G401.6 (cell line): ENCODE results near the gene DNASE2.
"Not testable (repeated sequence)": the region's sequence is repeated elsewhere in the genome, so short reads cannot be mapped to it uniquely, and the experiment has no call there.

Experiments used
- FAIRE-seq: peaks from 2 replicates; lab custom pipeline; 2012; peaks lifted over from hg19 to GRCh38; lab: Jason Lieb, UNC

DNASE2 gene

DNA sequence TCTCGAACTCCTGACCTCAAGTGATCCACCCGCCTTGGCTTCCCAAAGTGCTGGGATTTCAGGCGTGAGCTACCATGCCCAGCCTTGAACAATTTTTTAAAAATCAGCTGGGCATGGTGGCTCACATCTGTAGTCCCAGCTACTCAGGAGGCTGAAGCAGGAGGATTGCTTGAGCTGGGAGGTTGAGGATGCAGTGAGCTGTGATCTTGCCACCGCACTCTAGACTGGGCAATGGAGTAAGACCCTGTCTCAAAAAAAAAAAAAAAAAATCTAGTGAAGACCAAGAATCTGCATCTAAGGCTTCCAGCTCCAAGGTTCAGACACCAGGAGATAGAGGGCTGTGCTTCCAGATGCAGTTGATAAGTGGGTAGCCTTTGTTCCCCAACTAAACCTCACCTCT is 17.1 kb downstream of the DNASE2 start:
- FAIRE-seq: no peak

DNA sequence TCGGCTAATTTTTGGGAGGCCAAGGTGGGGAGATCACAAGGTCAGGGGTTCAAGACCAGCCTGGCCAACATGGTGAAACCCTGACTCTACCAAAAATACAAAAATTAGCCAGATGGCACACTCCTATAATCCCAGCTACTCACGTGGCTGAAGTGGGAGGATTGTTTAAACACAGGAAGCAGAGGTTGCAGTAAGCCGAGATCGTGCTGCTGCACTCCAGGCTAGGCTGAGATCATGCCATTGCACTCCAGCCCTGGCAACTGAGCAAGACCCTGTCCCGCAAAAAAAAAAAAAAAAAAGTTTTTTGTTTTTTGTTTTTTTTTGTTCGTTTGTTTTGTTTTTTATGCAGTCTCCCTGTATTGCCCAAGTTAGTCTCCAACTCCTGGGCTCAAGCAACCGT is 21.7 kb downstream of the DNASE2 start:
- no peak for FAIRE-seq

DNA sequence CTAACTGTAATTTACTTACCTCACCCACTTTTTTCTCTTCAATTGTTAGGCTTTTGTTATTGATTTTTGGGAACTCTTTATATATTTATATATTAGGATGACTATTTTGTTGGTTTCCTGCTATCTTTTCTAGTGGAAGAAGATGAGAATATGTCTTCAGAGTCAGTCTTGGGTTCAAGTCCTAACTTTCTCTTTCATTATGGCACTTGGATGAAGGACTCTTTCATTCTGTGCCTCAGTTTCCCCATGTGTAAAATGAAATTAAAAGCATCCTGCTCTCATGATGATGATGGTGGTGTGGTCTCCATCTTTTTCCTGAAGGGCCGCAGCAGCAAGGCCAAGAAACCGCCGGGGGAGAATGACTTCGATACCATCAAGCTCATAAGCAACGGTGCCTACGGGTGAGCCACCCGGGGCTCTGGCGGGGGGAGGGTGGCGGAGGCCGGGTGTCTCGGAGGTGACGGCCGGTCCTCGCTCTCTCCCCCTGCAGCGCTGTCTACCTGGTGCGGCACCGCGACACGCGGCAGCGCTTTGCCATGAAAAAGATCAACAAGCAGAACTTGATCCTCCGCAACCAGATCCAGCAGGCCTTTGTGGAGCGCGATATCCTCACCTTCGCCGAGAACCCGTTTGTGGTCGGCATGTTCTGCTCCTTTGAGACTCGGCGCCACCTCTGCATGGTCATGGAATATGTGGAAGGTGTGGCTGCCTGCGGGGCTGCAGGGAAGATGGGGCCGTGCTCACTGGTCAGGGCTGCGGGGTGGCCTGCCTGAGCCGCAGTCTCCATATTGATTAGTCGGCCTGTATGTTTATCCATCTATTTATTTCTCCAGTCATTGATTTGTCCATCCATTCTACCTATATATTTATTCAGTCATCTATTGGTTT is 23.0 kb downstream of the DNASE2 start:
- FAIRE-seq: no peak

DNA sequence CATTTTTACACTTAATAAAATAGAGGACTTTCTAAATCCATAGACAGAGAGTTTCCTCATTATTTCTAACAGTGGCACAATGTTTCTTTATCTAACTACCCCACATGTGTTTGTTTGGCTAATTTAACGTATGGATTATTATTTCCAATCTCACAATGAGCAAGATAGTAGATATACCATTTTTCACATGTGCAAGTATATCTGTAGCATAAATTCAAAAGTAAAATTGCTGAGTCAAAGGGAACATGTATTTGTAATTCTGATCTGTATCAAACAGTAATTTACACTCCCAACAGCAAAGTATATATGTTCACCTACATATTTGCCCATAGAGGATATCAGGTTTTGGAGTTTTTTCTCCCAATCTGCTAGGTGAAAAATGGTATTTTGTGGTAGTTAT is 24.6 kb downstream of the DNASE2 start:
- no peak for FAIRE-seq

DNA sequence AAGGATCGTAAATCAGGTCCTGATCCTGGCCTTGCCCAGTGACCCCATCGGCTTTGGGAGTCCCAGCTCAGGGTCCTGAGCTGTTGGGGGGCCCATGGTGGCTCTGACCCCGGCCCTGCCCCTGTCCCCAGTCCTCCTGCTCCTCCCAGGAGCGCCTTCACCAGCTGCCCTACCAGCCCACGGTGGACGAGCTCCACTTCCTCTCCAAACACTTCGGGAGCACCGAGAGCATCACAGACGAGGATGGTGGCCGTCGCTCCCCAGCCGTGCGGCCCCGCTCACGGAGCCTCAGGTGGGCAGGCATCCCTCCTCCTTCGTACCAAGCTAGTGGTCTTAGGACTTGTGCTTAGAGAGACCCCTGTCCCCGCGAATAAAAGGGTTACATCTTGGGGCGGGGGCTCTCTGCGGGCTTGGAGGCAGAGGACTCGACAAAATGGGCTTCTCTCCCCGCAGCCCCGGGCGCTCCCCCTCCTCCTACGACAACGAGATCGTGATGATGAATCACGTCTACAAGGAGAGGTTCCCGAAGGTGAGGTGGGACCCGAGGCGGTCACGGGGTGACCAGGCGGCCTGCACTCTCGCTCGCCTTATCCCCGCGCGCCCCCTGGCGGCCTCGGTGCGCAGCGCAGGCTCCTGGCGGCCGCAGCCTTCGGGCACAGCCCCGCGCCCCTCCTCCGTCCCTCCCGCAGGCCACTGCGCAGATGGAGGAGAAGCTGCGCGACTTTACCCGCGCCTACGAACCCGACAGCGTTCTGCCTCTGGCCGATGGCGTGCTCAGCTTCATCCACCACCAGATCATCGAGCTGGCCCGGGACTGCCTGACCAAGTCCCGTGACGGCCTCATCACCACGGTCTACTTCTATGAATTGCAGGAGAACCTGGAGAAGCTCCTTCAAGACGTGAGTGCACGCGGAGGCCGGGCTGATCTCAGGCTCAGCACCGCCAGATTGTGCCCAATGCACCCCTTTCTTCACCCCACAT is 33.8 kb downstream of the DNASE2 start:
- FAIRE-seq: no peak

DNA sequence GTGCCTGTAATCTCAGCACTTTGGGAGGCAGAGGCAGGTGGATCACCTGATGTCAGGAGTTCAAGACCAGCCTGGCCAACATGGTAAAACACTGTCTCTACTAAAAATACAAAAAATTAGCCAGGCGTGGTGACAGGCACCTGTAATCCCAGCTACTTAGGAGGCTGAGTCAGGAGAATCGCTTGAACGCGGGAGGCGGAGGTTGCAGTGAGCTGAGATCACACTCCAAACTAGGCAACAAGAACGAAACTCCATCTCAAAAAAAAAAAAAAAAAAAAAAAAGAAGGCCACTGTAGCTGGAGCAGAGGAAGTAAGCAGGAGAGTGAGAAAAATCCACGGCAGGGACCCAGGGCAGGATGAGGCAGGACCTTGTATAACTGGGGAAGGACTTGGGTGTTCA is 34.6 kb downstream of the DNASE2 start:
- FAIRE-seq: not testable (repeated sequence)

DNA sequence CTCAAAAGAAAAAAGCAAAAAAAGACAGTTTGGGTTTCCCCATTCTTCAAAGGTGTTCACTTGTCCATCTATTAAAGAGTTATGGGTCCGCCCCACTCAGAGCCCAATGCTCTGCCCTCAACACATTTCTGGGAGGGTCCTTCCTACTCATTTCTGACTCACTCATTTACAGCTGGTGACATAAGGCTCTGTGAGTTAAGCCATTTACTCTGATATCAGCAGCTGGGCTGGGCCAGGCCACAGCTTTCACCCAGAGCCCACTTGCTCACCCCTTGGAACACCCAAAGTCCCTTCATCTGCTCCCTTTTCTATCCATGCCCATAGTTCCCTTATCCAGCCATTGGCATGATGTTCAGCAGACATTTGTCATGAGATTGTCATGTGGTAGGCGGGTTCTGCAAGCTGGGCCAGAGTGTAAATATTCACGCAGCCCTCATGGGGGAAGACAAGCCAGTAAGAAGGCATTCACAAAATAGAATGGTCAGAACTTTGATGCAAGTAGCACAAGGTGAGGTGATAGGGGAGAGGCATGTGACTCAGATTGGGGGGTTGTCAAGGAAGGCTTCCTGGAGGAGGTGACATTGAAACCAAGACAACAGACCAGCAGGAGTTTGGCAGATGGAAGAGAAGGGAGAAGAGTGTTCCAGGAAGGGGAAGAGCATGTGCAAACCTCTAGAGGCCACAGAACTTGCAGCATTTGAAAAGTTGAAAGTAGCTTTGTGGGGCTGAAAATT is 37.1 kb downstream of the DNASE2 start:
- FAIRE-seq: no peak

DNA sequence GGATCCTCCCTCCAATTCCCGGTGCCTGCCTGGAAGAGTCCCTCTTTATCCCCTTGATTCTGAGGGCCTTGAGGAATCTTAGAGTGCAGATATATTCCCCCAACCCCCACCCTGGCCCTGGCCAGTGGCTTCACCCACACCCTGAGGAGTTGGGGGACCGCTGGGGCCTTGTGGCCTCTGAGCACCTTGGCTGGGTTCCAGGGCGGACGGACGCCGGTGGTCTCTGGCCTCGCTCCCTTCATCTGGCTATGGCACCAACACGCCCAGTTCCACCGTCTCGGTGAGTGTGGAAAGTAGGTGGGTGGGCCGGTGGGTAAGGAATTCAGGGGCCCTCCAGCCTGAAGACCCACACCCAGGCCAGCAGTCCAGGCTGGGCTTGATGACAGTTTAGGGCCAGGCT is 37.9 kb downstream of the DNASE2 start:
- FAIRE-seq: no peak

DNA sequence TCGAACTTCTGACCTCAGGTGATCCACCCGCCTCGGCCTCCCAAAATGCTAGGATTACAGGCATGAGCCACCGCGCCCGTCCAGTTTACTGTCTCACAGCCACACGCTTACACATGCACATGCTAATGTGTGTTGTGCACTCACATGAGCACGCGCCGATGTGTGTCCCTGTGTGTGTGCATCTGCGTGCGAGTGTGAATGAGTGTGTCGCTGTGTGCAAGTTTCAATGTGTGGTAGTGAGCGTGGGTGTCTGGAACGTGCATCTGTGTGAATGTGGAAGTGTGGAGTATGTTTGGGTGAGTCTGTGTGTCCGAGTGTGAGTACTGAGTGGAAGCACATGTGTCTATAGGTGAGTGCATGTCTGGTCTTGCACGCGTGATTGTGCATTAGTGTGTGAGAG is 38.7 kb downstream of the DNASE2 start:
- FAIRE-seq: no peak

DNA sequence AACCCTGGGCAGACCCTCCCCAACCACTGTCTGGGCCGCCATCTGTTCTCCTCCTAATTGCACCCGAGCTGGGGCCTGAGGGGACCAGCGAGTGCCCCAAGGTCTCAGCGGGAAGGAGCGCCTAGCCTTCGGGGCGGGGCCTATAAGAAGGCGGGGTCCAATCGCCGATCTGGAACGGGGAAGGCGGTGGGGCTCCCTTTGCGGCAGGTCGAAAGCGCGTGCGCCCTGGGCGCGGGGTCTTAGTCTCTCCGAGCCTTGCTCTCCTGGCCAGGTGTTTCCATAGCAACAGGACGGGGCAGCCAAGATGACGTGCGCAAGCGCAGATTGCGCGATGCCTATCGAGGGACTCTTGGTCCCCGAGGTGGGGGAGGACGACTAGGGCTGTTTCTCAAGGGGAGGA is 40.2 kb downstream of the DNASE2 start:
- FAIRE-seq: no peak

DNA sequence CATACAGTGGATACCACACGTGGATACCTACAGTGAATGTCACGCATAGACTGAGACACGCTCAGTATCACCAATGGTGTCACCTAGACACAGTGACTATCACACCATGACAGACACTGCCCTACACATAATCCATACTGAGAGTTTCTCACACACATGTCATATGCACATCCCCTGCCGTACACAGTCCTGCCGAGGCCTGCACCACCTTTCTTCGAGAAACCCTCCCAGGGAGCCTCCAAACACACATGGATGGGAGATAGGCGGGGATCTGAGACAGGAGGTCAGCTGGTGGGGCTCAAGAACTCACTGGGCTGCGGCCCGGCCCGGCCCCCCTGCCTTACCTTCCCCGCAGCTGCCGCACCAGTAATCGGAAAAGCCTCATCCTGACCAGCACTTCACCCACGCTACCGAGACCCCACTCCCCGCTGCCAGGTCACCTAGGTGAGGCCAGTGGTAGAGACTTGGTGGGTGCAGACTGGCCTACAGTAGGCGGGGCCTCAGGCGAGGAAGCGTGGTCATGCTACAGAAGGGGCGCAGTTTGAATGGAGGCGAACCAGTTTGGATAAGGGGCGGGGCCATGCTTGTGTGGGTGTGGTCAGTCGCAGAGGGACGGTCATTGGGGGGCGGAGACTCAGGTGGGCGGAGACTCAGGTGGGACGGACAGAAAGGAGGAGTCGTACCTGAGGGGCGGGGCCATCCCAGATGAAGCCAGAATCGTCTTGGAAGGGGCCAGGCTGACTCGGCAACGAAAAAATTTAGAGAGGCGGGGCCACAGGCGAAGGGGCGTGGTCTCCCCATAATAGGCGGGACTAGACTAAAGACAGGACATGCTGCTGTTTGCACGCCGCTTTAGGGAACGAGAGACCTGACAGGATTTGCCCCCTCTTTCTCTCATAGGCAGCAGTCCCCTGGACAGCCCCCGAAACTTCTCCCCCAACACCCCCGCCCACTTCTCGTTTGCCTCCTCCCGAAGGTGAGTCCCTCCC is 40.9 kb downstream of the DNASE2 start:
- FAIRE-seq: peak; percentile 90

DNA sequence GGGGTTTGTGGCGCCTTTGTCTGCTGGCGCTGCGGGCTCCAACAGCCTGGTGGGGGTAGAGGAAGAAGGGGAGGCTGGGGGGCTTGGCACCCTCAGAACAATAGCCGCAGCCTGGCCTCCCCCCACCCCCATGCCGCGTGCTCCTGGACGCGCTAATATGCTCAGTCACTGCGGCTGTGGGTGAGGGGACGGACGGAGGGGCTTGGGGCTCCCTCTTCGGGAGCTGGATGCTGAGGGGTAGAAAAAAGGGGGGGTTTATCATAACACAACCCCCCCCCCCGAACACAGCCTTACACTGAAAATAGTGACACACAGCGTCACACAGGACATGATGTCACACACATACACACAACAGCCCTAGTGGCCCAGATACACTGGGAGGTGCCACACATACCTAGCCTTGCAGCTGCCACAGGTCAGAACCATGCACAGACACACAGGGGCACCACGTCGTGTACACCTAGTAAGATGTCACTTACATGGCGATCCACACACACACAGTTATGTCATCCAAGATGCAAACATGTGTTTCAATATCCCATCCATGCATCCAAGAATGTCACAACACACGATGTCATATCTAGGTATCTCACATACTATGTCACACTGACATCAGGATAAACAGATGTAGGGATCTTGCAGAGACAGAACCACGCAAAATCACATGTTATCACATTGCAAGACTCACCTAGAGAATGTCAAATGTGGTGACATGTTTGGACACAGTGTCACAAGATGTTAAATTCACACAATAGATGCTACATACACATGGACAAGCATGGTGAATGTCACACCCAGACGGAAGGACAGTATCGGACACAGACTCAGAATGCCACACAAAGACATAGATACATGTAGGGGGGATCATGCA is 42.1 kb downstream of the DNASE2 start:
- FAIRE-seq: no peak

DNA sequence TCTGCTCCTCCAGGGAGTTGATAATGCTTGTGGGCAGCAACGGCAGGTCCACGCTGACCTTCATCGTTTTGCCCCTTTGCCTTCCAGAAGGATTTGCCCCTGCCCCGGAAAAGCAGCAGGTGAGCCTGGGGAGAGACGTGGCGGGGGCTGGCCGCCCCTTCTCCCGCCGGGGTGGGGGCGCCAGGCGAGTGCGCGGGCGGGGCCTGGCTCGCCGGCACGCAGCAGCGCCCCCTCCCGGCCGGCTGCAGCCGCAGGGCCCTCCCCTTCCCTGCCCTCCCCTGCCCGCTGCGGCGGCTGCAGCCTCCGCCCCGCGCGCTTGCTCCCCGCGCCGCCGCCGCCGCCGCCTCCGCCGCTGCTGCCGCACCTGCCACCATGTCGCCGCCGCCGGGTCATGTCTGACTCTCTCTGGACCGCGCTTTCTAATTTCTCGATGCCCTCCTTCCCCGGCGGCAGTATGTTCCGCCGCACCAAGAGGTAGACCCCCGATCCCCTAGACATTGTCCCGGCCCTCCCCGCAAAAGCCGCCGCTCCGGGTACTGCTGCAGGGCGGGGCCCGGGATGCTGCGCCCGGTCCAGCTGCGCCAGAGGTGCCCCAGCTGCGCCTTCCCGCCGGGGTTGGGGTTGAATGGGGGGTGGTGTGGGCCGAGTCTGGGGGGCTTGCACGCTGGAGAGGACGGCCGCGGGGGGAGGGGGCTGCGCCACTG is 42.9 kb downstream of the DNASE2 start, which contains the start of gene MAST1:
Gene MAST1 (plus strand): TSS at position 334 of the 704 bp plus-strand sequence. CDS start 58 bp downstream, at position 392.
- FAIRE-seq: no peak

DNA sequence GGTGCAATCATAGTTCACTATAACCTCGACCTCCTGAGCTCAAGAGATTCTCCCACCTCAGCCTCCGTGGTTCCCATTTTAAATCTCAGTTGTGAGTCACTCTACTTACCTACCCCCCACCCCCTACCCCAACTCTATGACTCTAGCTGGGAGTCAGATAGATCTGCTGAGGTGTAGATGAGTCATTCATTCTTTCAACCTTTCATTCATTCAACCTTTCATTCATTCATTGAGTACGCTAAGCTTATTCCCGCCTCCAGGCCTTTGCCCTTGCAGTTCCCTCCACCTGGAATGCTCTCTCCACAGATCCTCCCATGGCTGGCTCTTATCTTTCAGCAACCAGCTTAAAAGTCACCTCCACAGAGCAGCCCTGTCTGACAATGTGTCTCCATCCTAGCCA is 44.0 kb downstream of the DNASE2 start:
- no peak for FAIRE-seq

DNA sequence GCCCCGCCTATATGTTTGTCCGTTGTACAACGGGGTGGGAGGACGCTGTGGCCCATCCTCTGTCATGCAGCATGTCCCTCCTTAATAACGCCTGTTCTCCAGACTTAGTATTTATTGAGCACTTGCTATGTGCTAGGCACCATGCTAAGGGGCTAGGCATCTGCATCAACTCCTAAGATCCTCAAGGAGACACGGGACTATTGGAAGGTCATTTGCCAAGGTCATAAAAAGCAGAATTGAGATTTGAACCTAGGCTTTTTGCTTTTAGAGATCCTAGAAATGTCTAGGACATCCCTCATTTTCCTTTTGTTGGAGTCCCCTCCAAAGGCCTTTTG is 44.8 kb downstream of the DNASE2 start:
- FAIRE-seq: no peak

DNA sequence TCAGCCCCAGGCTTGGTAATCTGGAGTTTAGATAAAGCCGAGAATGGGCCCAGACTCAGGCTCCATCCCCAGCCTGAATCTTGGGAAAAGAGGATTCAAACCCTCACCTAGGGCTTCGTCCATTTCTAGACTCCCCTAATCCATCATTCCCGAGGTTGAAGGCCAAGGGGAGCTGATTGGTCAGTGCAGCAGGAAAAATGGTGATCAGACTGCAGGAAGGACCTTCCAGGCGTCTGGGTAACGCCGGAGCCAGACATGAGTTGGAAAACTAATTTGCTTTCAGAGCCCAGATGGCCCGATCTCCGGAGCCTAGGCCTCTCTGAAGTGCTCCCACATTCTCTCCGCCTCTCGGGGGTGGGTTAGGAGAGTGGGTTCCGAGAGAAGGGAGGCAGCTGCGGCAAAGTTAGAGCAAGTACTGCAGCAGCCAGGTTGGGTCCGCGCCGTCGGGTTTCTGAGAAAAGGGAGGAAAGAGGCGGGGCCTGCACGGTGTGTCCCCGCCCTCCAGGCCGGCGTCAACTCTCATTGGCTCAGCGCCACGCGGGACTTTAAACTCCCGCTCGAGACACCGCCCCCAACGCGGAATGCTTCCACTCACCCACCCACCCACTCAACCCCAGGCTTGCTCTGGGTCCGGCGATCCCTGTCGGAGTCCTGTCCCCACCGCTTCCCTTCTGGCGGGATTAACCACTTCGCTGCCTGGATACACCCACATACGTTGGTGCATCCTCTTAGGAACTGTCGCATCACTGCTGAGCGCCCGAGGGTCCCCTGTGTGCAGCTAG is 46.1 kb downstream of the DNASE2 start:
- no peak for FAIRE-seq

DNA sequence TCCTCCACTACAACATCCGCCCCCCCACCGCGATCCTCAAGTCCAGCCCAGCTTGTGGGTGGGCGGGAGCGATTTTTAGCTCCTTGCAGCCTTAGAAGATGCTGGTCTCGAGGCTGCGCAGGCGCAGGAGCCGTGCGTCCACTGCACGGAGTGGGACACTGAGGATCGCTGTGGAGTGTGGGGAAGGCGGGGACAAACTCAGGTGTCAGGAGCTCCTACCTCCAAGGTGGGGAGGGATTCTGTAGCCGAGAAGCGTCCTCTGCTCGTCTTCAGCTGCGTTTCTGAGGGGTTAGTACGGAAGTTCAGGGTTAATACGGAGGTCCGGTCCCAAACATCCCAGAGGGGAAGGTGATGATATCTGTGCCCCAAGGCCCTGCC is 46.7 kb downstream of the DNASE2 start, which contains the start of gene RTBDN:
Gene RTBDN (minus strand): TSS at position 14 of the 378 bp plus-strand sequence. CDS start 4,600 bp downstream, outside the sequence.
- no peak for FAIRE-seq

DNA sequence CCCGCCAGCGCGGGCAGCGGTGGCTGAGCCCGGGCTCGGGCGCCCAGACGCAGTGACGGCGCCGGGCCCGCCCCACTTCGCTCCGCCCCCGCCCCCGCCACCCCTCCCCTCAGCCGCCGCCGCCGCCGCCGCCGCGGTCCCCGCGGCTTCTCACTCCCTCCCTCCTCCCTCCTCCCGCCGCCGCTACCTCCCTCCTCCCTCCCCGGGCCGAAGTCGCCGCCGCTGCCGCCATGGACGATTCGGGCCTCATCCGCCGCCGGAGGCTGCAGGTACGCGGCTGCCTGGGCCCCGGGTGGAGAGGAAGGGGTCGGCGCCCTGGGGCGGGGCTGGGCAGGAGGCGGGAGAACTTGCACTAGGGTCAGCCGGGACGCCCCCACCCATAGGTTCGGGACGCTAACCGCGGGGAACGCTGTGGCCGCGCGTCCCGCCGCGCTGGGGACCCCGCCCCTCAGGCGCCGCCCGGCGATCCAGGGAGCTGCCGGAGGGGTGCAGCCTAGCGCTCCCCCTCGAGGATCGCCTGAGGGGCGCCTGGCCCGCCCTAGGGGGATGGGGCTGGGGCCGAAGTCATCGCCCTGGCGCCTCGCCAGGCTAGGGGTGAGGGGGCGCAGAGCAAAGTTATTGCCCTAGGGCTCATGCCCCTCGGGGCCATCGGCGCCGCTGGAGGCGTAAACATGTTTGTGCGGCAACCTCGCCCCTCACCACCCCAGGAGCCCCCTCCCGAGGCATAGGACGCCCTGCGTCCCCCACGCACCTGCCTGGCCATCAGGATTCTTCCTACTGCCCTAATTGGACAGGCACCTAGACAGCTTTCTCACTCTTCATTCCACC is 47.3 kb downstream of the DNASE2 start:
- FAIRE-seq: no peak
